GM18508 (cell line): ENCODE results near the gene DNAJC2.

ENCODE experiments used
- ATAC-seq: cut with Tn5 transposase; IDR thresholded peaks from one replicate; pipeline ENCODE4 v1.9.1; 2021; ENCODE audit warnings: moderate number of reproducible peaks; ENCODE audit not compliant: insufficient read depth, unreplicated experiment

Gene DNAJC2, protein sequence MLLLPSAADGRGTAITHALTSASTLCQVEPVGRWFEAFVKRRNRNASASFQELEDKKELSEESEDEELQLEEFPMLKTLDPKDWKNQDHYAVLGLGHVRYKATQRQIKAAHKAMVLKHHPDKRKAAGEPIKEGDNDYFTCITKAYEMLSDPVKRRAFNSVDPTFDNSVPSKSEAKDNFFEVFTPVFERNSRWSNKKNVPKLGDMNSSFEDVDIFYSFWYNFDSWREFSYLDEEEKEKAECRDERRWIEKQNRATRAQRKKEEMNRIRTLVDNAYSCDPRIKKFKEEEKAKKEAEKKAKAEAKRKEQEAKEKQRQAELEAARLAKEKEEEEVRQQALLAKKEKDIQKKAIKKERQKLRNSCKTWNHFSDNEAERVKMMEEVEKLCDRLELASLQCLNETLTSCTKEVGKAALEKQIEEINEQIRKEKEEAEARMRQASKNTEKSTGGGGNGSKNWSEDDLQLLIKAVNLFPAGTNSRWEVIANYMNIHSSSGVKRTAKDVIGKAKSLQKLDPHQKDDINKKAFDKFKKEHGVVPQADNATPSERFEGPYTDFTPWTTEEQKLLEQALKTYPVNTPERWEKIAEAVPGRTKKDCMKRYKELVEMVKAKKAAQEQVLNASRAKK

DNA sequence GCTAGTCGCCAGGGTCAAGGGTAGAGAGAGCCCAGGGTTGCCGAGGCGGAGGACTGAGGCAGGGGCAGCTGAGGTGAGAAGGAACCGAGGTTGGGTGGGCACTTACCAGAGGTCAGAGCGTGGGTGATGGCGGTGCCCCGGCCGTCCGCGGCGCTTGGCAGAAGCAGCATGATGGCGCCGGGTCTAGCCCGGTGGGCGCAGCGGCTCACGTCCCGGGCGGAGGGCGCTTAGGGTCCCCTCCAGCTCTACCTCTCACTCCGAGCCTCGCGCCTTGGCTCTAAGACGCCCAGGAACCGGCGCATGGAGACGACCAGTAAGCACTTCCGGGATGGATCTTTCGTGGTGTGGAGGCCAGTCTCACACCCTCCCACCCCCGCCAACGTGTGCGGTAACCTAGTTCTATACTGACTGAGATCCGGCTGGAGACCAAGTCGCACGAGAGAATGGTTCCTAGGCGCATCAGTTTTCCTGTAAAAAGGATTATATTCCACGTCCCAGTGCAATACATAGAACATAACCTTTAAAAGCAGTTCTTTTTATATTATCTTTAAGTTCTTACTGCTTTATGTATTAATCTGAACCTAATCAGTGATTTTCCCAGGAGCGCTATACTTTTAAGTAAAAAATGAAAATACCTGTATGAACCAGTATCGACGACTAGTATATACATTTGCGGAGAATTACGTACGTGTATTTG lies at the start of gene DNAJC2:
TSS of gene DNAJC2 (minus strand) at position 315 of the 697 bp plus-strand sequence. CDS start at position 170, 145 bp downstream.
- ATAC-seq, result peak; percentile 37

DNA sequence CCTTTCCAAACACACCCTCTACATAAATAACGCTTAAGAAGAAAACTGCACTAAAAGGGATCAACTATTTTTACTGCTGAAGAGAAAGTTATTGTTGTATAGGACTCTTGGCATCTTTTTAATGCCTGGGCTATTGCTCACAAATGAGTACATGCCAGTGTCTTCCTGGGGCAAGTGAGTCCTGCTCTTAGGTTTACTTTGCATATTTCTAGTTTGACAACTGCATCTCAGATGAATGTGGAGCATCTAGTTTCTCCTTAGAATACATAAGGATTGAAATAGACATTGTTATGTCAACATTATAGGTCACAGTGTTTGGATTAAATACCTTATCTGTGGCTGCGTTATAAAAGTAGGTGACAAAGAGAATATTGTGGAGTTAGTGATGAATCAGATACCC lies 47.4 kb upstream of the DNAJC2 start:
- no peak for ATAC-seq

DNA sequence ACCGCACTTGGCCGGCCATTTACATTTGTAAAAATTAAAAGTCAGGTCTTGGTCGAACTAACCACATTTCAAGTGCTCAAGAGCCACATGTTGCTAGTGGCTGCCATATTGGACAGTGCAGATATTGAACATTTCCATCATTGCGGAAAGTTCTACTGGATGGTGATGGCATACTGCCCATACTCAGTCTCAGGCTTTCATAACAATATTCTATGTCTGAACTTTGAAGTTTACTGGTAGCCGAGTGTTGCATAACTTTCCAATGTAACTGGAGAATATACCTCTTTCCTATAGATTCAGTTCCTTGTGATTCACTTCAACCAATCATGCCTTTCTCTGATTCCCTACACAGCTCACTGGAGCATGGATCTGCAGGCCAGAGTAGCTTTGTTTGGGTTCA lies 46.6 kb upstream of the DNAJC2 start:
- ATAC-seq, result no peak

DNA sequence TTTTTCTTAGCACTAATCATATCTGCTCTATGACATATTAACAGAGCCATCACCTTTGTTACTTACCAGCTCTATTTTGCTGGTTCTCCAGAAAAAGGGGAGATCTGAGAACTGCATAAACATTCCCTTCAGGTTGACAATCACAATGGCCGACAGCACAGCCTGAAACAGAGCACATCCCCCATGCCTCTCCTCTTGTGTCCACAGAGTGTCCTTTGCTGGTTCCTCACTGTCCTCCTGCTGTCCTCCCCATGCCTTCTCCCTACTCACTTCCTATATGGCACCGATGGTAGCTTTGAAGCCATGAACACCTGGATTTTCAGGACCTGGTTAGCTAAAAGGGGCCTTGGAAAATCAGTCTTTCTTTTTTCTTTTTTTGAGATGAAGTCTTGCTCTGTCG lies 44.7 kb upstream of the DNAJC2 start:
- ATAC-seq, result no peak

DNA sequence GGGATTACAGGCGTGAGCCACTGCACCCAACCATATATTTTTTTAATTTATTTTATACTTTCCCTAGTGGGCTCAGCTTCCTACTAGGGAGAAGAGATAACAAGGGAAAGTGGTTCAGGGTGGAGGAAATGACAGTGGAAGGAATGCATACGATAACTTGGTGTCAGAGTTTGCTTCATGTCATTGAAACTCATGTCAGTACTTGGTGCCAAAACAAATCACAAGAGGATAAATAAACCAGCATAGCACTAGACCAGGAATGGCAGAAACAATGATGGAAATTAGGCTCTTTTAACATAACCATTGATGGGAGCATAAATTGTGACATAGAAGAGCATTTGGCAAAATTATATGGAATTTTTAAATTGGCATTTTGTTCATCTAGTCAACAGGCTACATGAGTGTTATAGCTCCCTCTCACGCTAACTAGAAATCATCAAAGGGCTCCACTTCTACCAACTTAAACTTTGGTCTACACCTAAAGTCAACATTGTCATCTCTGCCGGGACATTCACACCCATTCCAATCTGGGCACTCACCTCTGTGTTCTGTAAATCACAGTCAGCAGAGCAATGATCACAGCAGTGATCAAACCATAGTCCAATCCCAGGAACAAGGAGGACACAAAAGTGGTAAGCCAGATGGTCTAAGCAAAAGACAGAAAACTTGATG lies 44.0 kb upstream of the DNAJC2 start:
- ATAC-seq, result no peak

DNA sequence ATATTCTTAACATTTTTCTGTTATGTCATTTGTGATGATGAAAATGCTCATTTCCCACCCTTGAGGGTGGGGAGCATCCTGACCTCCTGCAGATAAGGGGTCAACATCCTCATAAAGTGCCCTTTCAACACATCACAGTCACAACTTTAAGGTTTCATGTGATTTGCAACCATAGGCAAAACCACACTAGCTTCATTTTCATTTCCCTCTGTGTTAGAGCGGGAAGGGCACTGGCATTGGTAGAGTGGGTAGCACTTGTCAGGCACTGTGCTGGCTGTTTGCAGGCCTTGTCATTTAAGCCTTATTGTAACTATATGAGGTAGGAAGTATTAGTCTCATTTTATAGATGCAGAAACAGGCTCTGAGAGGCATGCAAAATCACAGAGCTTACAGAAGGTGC lies 42.7 kb upstream of the DNAJC2 start:
- no peak for ATAC-seq

DNA sequence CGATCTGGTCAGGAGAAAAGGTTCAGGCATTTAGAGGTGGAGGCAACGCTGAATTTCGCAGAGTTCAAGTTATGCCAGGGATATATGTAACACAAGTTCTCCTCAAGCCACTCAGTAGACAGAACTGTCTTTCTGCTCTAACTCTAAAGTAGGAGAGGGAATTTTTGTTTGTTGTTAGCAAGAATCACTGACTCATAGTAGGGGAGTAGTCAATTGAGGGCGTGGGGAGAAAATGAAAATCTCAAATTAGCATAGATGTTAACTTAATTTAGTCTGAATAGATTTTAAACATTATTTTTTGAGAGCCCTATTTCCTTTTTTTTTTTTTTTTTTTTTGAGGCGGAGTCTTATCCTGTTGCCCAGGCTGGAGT lies 37.5 kb upstream of the DNAJC2 start:
- no peak for ATAC-seq

DNA sequence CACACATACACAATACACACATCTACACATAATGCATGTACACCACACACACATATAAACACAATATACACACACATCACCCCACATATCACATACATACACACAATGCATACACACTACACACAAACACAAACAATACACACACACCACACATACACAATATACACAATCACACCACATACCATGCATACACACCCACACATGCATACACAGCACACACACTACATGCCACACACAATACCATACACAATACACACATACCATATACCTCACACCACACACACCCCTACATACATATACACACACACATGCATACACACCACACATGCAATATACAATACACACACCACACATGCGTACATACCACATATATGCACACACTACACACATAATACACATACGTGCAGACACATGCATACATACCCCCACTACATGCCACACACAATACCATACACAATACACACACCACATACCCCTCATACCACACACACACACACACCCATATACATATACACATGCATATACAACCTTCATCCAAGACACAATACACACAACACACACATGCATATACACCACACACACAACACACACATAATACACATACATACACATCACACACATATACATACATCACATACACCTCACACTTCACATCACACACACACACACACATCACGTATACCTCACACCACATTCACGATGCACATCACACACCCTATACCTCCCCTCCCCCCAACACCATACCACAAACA lies 36.9 kb upstream of the DNAJC2 start:
- ATAC-seq, result no peak

DNA sequence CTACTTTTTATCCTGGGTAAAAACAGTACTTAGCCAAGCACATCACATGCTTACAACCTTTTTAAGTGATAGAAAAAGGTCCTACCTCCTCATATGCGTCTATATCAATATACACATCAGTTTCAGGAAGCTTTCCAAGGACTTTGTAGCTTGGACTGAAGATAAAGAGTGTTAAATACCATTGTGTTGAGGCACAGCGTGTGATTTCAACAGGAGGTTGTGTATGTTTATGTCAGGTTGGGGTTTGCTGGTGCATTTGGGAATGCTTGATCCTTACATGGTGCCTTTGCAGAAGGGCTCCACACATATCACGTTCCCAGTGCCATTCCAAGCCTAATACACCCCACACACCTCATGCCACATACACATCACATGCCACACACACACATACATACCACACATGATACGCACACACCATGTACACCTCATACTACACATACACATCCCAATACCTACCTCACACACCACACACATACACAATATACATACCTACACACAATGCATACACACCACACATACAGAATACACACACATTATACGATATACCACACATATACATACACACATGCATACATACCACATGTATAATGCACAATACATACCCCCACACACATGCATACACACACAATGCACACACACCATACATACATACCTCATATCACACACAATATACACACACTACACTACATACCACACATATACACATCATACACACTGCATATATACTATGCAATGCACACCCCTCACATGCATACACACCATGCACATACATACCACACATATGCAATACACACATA lies 36.0 kb upstream of the DNAJC2 start:
- no peak for ATAC-seq

DNA sequence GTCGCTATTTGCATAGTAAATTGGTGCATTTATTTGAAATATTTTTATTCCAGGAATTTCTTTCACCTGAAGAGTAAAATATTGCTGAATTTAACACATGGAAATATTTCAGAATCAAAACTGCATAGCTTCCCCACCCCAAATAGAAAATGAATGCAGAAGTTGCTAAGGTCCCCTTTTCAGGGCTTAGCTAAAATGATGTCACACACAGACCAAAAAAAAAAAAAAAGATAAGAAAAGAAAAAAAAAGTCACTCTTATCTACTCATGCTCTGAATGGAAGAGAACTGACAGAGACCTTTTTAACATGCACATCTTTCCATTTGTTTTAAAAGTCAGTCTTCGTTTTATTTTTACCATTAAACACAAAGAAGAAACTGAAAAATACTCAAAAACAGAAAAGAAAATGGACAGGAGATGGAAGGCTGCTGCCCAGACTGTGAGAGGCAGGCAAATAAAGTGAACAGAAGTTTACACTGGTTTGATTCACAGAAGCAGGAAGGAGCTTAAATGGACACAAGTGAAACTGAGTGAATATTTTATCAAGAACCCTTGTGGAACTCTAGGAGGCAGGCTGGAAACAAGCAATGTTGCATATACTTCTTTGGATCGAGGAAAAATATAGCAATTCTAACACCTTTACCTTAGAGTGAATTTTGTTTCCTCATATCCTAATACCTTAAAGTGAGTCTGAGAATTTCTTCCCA lies 34.9 kb upstream of the DNAJC2 start:
- no peak for ATAC-seq

DNA sequence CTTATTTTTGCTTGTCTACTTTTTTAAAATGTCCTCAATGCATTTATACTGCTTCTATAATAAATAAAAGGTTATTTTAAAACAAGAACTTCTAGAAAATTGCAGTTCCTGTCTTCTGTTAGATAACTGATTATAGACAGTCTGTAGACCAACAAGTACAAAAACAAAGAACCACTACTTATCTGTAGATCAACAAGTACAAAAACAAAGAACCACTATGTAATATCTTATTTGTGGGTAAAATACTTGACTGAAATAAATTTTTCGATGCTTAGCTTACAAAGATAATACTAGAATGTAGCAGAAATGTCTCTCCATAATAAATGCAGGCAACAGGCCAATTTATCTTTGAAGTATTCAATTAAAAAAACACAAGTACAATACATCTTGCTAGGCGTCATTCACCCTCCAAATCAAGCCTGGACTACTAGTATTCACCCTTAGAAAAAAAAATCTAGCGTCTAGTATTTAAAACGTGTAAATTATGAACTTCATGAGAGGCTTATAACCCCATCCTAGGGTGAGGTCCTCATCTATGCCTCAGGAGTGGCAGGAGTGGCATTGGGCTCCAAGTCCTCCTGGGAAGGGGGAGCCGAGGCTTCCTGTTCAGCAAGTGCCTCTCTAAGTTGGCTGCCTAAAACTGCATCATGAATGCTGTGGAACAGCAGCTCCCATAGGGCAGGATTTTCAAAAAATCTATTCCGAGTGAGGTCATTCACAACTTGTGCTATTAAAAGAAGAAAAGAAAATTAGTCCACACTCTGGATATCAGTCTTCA lies 29.5 kb upstream of the DNAJC2 start:
- no peak for ATAC-seq

DNA sequence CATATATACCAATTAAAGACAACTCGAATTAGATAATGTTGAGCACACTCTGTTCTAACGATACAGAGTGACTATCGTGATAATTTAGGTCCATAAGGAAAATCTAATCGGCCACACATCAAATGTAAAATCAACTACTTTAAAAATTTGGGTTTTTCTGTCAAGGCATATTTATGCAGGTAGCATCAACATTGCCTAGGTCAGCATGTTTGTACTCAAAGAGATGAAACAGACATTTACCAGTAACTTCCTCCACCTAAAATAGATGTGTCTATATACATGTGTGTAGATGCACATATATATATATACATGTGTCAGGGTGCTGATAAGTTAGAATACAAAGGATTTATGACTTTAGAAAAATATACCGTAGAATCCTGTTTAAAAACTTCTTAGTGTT lies 24.9 kb upstream of the DNAJC2 start:
- ATAC-seq, result no peak

DNA sequence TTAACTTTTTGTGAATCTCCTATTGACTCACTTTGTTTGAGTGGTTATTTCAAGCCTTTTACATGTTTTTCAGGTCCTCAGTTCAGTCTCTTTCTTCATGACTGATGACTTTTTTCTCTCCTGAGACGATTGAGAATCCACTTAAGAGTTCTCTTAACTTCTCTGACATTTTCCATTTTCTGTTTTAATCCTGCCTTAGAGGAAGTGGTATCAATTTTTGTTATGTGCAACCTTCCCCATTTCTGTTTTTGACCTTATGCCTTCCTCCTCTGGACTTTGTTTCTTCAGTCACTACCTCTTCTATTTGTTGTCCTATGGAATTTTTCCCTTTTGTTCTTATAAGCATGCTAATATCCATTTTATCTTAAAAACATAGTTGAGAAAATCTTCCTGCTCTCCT lies 5.2 kb upstream of the DNAJC2 start:
- no peak for ATAC-seq

DNA sequence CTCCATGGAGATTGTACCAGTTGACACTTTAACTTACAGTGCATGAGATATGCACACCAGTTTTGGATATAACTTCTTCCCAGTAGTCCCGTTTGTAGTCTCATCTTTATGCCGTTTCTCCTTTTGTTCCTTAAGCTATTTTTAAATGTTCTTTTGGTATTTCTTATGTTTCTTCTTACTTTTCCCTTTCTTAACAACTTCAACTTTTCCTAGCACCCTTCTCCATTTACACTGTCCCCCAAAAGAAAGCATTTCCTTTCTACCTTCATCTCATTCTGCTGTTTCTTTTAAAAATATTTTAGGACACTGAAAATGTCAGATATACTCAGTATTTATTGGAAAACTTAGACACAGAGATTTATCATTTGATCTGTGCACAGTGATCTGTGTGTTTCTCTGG lies 4.4 kb upstream of the DNAJC2 start:
- ATAC-seq, result no peak

DNA sequence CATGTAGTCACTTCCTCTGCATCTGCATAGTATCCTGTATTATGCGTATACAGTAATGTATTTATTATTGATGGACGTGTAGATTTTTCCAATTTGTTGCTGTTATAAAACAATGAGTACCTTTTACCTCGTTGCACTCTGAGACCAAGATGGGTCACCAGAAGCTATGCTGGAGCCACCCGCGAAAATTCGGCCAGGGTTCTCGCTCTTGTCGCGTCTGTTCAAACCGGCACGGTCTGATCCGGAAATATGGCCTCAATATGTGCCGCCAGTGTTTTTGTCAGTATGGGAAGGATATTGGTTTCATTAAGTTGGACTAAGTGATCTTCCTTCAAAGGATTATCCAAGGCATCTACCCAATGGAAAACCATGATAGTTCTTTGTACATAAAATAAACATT lies 3.9 kb upstream of the DNAJC2 start:
- ATAC-seq, result no peak

DNA sequence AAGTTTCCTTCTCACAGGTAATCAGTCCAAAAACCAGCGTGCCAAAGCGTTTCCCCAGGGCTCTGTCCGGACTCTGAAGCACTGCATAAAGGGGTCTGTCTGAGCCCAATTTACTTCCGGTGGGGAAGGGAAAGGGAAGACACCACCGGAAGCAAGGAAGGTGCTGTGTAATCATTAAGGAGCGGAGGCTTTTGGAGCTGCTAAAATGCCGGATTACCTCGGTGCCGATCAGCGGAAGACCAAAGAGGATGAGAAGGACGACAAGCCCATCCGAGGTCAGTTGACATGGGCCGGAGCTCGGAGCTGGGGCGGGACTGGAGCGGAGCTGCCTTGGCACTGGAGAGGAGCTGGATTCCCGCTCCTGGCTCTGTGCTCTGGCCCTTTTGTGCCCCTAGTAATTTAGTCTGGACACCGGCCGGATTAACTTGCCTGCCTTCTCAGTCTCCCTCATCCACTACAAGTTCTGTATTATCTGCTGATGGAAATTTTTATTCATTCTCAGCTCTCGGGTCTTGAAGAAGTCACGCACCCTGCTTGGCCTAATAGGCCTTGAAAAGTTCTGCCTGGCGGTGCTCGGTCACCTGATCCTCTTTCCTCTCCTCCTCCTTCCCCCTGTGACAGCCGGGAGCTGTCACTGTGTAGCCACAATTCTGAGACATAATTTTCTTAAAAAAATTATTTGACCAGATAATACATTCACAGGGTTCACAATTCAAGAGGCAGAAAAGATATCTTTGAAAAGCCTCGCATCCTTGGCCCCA lies 3.1 kb upstream of the DNAJC2 start, which contains the start of gene PSMC2:
TSS of gene PSMC2 (plus strand) at position 137 of the 761 bp plus-strand sequence. CDS start at position 206, 69 bp downstream.
- peak; percentile 51 for ATAC-seq

DNA sequence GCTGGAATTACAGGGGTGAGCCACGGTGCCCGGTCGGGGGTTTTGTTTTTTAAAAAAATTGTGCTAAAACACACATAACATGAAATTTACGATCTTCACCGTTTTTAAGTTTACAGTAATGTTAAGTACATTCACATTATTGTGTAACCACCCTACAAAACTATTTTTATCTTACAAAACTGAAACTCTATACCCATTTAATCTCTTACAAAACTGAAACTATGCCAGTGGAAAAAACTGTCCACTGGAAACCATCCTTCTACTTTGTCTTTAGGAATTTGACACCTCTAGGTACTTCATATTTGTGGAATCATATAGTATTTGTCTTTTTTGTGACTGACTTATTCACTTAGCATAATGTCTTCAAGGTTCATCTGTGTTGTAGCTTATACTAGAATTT lies 1.8 kb upstream of the DNAJC2 start:
- ATAC-seq, result no peak
